ENCODE measurements around the gene CDC73. TPM values are rescaled to one million over a fixed set of nuclear protein-coding genes. Genes with fewer than 3 reads are reported as not detected.

Gene CDC73
- total RNA-seq, 2 experiments from 2014 or later: 65.4 to 66.5 TPM

DNA sequence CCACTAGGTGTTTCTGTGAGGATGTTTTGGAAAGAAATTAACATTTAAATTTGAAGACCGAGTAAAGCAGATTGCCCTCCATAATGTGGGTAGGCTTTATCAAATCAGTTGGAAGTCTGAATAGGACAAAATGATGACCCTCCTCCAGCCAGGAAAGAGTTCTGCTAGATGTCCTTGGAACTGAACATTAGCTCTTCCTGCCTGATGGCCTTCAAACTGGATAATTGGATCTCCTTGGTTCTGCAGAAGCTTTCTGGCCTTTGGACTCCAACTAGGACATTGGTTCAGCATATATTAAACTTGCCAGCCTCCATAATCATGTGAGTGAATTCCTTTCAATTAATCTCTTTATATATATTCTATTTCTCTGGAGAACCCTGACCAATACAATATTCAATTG lies 12.2 kb upstream of the CDC73 start:
- Mint-ChIP-seq H3K27ac (no peak overlapping the region), H3K4me1 (ENCODE audit: low read depth) (peaks cover 8% of the 10 kb centered on the region), H3K4me3 (no peak overlapping the region), H3K27me3 (no peaks in the 10 kb centered on the region), H3K9me3 (no peaks in the 10 kb centered on the region), H3K36me3 (ENCODE audit: low read depth) (peaks cover 4% of the 10 kb centered on the region)
- POLR2A ChIA-PET: no interaction called here
- Histone ChIP-seq H3K36me3 (ENCODE audit: insufficient read depth, low read length) (no peaks in the 10 kb centered on the region), H3K9me3 (ENCODE audit: control insufficient read depth in 1 of 2, insufficient read depth in 1 of 2, low read length in 2 of 2) (no peaks in the 10 kb centered on the region), H3K27me3 (ENCODE audit: control insufficient read depth in 1 of 2, insufficient read depth in 2 of 2, low read length in 2 of 2) (no peaks in the 10 kb centered on the region), H3K4me3 (ENCODE audit: low read length) (no peak overlapping the region), H3K27ac (ENCODE audit: low read depth in 1 of 2, low read length in 2 of 2) (no peak overlapping the region), H3K4me1 (ENCODE audit: insufficient read depth, low read length) (peaks cover 3% of the 10 kb centered on the region)
- TF ChIP-seq, protein P1, sequence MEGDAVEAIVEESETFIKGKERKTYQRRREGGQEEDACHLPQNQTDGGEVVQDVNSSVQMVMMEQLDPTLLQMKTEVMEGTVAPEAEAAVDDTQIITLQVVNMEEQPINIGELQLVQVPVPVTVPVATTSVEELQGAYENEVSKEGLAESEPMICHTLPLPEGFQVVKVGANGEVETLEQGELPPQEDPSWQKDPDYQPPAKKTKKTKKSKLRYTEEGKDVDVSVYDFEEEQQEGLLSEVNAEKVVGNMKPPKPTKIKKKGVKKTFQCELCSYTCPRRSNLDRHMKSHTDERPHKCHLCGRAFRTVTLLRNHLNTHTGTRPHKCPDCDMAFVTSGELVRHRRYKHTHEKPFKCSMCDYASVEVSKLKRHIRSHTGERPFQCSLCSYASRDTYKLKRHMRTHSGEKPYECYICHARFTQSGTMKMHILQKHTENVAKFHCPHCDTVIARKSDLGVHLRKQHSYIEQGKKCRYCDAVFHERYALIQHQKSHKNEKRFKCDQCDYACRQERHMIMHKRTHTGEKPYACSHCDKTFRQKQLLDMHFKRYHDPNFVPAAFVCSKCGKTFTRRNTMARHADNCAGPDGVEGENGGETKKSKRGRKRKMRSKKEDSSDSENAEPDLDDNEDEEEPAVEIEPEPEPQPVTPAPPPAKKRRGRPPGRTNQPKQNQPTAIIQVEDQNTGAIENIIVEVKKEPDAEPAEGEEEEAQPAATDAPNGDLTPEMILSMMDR (IDR thresholded peaks at IDR 0.05): no peak
- intact Hi-C loops (cut with DNase I, micrococcal nuclease): no loop called here
- no peak for ATAC-seq (ENCODE audit: poor library complexity)
- CTCF ChIA-PET: interaction anchor here (0.6 to 2.2 kb wide), 3 partner anchors 9 to 16 kb away, joined by 3 to 7 read pairs (median 4); partner anchors contain the start of gene CDC73
- DNase-seq: no peak

DNA sequence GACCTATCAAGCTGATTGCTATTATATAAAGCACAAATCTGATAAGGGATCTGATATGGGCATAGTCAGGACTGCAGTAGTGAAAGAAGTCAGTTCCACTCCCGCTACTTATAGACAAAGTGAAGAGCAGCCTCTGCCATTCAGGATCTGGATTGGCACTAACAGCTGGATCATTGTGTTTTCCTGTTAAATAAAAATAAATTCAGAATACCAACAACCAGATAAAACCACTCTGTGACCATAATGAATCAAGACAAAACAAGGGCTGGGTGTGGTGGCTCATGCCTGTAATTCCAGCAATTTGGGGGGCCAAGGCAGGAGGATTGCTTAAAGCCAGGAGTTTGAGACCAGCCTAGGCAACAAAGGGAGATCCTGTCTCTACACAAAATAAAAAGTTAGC lies 11.6 kb upstream of the CDC73 start:
- H3K9me3 ChIP-seq (ENCODE audit: control insufficient read depth in 1 of 2, insufficient read depth in 1 of 2, low read length in 2 of 2): no peaks in the 10 kb centered on the region
- Mint-ChIP-seq H3K27ac (no peak overlapping the region), H3K4me3 (no peak overlapping the region), H3K9me3 (no peaks in the 10 kb centered on the region), H3K27me3 (no peaks in the 10 kb centered on the region), H3K4me1 (ENCODE audit: low read depth) (peaks cover 5% of the 10 kb centered on the region), H3K36me3 (ENCODE audit: low read depth) (no peaks in the 10 kb centered on the region)
- intact Hi-C loops (cut with DNase I, micrococcal nuclease): no loop called here
- TF ChIP-seq, protein P1 (IDR thresholded peaks at IDR 0.05): no peak
- no peak overlapping the region for H3K4me3 ChIP-seq (ENCODE audit: low read length)
- no peak for DNase-seq
- ATAC-seq (ENCODE audit: poor library complexity): no peak
- CTCF ChIA-PET: interaction anchor here (1.0 to 2.2 kb wide), 3 partner anchors 11 to 43 kb away, joined by 3 to 7 read pairs (median 4); partner anchors contain the start of gene CDC73
- no peak overlapping the region for H3K27ac ChIP-seq (ENCODE audit: low read depth in 1 of 2, low read length in 2 of 2)
- peaks cover 3% of the 10 kb centered on the region for H3K4me1 ChIP-seq (ENCODE audit: insufficient read depth, low read length)
- POLR2A ChIA-PET: no interaction called here
- H3K36me3 ChIP-seq (ENCODE audit: insufficient read depth, low read length): no peaks in the 10 kb centered on the region
- H3K27me3 ChIP-seq (ENCODE audit: control insufficient read depth in 1 of 2, insufficient read depth in 2 of 2, low read length in 2 of 2): no peaks in the 10 kb centered on the region

DNA sequence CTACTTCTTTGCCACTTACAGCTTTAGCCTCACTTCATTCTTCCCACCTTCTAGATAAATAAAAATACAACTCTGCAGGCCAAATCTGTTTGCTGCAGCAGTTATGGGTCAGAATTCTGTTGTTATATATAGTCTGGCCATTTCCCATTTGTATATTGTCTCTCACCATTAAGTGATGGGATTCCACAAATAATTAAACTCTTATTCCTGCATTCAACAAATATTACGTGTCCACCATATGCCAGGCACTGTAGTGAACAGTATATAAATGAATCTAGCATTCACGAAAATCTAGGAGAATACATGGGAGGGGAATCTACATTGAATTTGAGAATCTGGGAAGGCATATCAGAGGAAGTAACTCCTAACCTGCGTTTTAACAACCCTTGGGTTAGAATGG lies 11.0 kb upstream of the CDC73 start:
- Mint-ChIP-seq H3K27ac (no peak overlapping the region), H3K4me1 (ENCODE audit: low read depth) (no peaks in the 10 kb centered on the region), H3K4me3 (no peak overlapping the region), H3K27me3 (no peaks in the 10 kb centered on the region), H3K36me3 (ENCODE audit: low read depth) (no peaks in the 10 kb centered on the region), H3K9me3 (no peaks in the 10 kb centered on the region)
- DNase-seq (no peak), ATAC-seq (ENCODE audit: poor library complexity) (no peak)
- no peak overlapping the region for H3K4me3 ChIP-seq (ENCODE audit: low read length)
- H3K27ac ChIP-seq (ENCODE audit: low read depth in 1 of 2, low read length in 2 of 2): no peak overlapping the region
- CTCF ChIA-PET: interaction anchor here (1.0 to 2.2 kb wide), 3 partner anchors 10 to 43 kb away, joined by 3 to 7 read pairs (median 4); partner anchors contain the start of gene CDC73
- TF ChIP-seq, protein P1 (IDR thresholded peaks at IDR 0.05): no peak
- intact Hi-C loops (cut with DNase I, micrococcal nuclease): no loop called here
- H3K9me3 ChIP-seq (ENCODE audit: control insufficient read depth in 1 of 2, insufficient read depth in 1 of 2, low read length in 2 of 2): no peaks in the 10 kb centered on the region
- POLR2A ChIA-PET: no interaction called here
- H3K36me3 ChIP-seq (ENCODE audit: insufficient read depth, low read length): no peaks in the 10 kb centered on the region
- H3K4me1 ChIP-seq (ENCODE audit: insufficient read depth, low read length): no peaks in the 10 kb centered on the region
- no peaks in the 10 kb centered on the region for H3K27me3 ChIP-seq (ENCODE audit: control insufficient read depth in 1 of 2, insufficient read depth in 2 of 2, low read length in 2 of 2)
